Osteoblast (primary cell): ENCODE data around the gene CDIPT. TPM values are rescaled to one million over a fixed set of nuclear protein-coding genes. Genes with fewer than 3 reads are reported as not detected.

Source experiments
- DNase-seq: peaks from one replicate; pipeline ENCODE4 v3.0.0; 2011; ENCODE audit warnings: low spot score, mixed read lengths; ENCODE audit not compliant: insufficient read length; ENCODE audit errors: missing footprints
- H2AFZ ChIP-seq: 2 replicates; pipeline ENCODE4 v1.6.0; 2011; ENCODE audit warnings: mild to moderate bottlenecking, low read length
- H3K27ac ChIP-seq: 2 replicates; pipeline ENCODE4 v1.5.1; 2011; ENCODE audit warnings: mild to moderate bottlenecking, low read depth, low read length, moderate library complexity
- H3K27me3 ChIP-seq: 2 replicates; pipeline ENCODE4 v1.6.0; 2012; ENCODE audit warnings: mild to moderate bottlenecking, control low read depth, inconsistent platforms, low read length, moderate library complexity; ENCODE audit not compliant: insufficient read depth
- H3K36me3 ChIP-seq: 2 replicates; pipeline ENCODE4 v1.5.1; 2011; ENCODE audit warnings: mild to moderate bottlenecking, low read length, control low read depth, moderate library complexity; ENCODE audit not compliant: insufficient read depth
- H3K4me1 ChIP-seq: 2 replicates; pipeline ENCODE4 v1.5.1; 2011; ENCODE audit warnings: mild to moderate bottlenecking, low read length, control low read depth, moderate library complexity; ENCODE audit not compliant: insufficient read depth
- H3K4me2 ChIP-seq: 2 replicates; pipeline ENCODE4 v1.6.0; 2011; ENCODE audit warnings: mild to moderate bottlenecking, low read length; ENCODE audit not compliant: insufficient read depth
- H3K4me3 ChIP-seq: fragments of 200-600 bp; sonication (generic); 3 replicates; pipeline ENCODE4 v1.5.1; 2012; ENCODE audit warnings: mild to moderate bottlenecking, low read length, inconsistent platforms; ENCODE audit not compliant: insufficient read depth
- H3K79me2 ChIP-seq: 2 replicates; pipeline ENCODE4 v1.6.0; 2012; ENCODE audit warnings: mild to moderate bottlenecking, low read length, control low read depth, inconsistent platforms; ENCODE audit not compliant: insufficient read depth
- H3K9me3 ChIP-seq: 2 replicates; pipeline ENCODE4 v1.5.1; 2011; ENCODE audit warnings: low read depth, low read length, control low read depth
- H4K20me1 ChIP-seq: 2 replicates; pipeline ENCODE4 v1.6.0; 2012; ENCODE audit warnings: mild to moderate bottlenecking, low read length, control low read depth; ENCODE audit not compliant: insufficient read depth
- CTCF ChIP-seq: IDR thresholded peaks from 2 replicates; pipeline ENCODE4 v1.5.1; 2011; ENCODE audit warnings: mild to moderate bottlenecking, low read depth, low read length, moderate library complexity; ENCODE audit errors: extremely low read depth
- total RNA-seq: library from RNA; depleted of rRNA; stranded (reverse); fragments of >200 nt; gene quantifications from 2 replicates; pipeline ENCODE4 v1.2.3, GENCODE V29; 2012

The CDIPT gene
- total RNA-seq, 1 donor: 105 TPM

GRCh38 chr16:29816694-29817441, 46.2 kb downstream of the CDIPT start:
- DNase-seq: peak; percentile 96
- Histone ChIP-seq H2AFZ (peak overlapping the region; percentile 73), H3K4me1 (peaks cover 43% of the 10 kb centered on the region), H3K27me3 (no peaks in the 10 kb centered on the region), H3K36me3 (peaks cover 16% of the 10 kb centered on the region), H3K4me3 (peak overlapping the region; percentile 91), H3K27ac (peak overlapping the region; percentile 82), H4K20me1 (peaks cover 6% of the 10 kb centered on the region), H3K79me2 (peaks cover 44% of the 10 kb centered on the region), H3K9me3 (no peaks in the 10 kb centered on the region), H3K4me2 (peak overlapping the region; percentile 79)
- no peak for TF ChIP-seq CTCF

- peak; percentile 99 for DNase-seq
- H3K4me1 ChIP-seq: peaks cover 42% of the 10 kb centered on the region
Observed at GRCh38 chr16:29815793-29816693, 47.0 kb downstream of the CDIPT start, which contains the start of gene PAGR1. Gene PAGR1, plus strand, starts transcription at chr16:29816152. Its CDS starts 374 bp downstream, at chr16:29816526.

GRCh38 chr16:29815032-29815721, 47.8 kb downstream of the CDIPT start:
- Histone ChIP-seq H3K9me3 (no peaks in the 10 kb centered on the region), H3K79me2 (peaks cover 27% of the 10 kb centered on the region), H3K36me3 (peaks cover 19% of the 10 kb centered on the region), H3K27me3 (no peaks in the 10 kb centered on the region), H4K20me1 (peaks cover 8% of the 10 kb centered on the region), H2AFZ (peak overlapping the region; percentile 86), H3K4me1 (peaks cover 46% of the 10 kb centered on the region), H3K4me2 (peak overlapping the region; percentile 79), H3K27ac (peak overlapping the region; percentile 37), H3K4me3 (peak overlapping the region; percentile 91)
- no peak for TF ChIP-seq CTCF
- DNase-seq: peak; percentile 77

More at GRCh38 chr16:29815793-29816693, 47.0 kb downstream of the CDIPT start, which contains the start of gene PAGR1:
- Histone ChIP-seq H3K4me2 (peak within 1 kb of the TSS; percentile 79), H3K4me3 (peak within 1 kb of the TSS; percentile 91), H3K79me2 (peaks cover 36% of the 10 kb centered on the region), H3K36me3 (peaks cover 16% of the 10 kb centered on the region), H2AFZ (peak within 1 kb of the TSS; percentile 99), H3K27ac (peak within 1 kb of the TSS; percentile 82), H3K27me3 (no peaks in the 10 kb centered on the region), H3K9me3 (no peaks in the 10 kb centered on the region), H4K20me1 (peaks cover 5% of the 10 kb centered on the region)
- peak; percentile 84 for TF ChIP-seq CTCF
